Vagina (tissue), 2 donors: ENCODE results near the gene WASF3. TPM values are rescaled to one million over a fixed set of nuclear protein-coding genes. Genes with fewer than 3 reads are reported as not detected.

Experiments
- DNase-seq, 2 donors: peaks; one replicate each; pipeline ENCODE4 v3.0.0-alpha.2; 2017; ENCODE audit errors: extremely low spot score in 2 of 2
- H3K27ac ChIP-seq: fragments of 200-600 bp; sonication (generic); one replicate; pipeline ENCODE4 v1.5.1; 2019
- H3K27me3 ChIP-seq: fragments of 200-600 bp; sonication (generic); one replicate; pipeline ENCODE4 v1.5.1; 2019
- H3K36me3 ChIP-seq, 2 donors: fragments of 200-600 bp; sonication (generic); one replicate each; pipeline ENCODE4 v1.5.1; 2017 to 2019
- H3K4me1 ChIP-seq: fragments of 200-600 bp; sonication (generic); one replicate; pipeline ENCODE4 v1.5.1; 2019
- H3K4me3 ChIP-seq, 2 donors: fragments of 200-600 bp; sonication (generic); 1 replicate in 1 of 2; 2 replicates in 1 of 2; pipeline ENCODE4 v1.5.1; 2016 to 2019
- H3K9me3 ChIP-seq: fragments of 200-600 bp; sonication (generic); one replicate; pipeline ENCODE4 v1.5.1; 2019
- CTCF ChIP-seq, 3 experiments: fragments of 450-650 bp in 2 of 3; fragments of 200-600 bp in 1 of 3; sonication (generic) in 1 of 3; IDR thresholded peaks; one replicate each; pipeline ENCODE4 v1.5.1; 2017 to 2019; ENCODE audit warnings: antibody characterized with exemption in 3 of 3, mild to moderate bottlenecking in 2 of 3, moderate library complexity in 2 of 3
- POLR2A ChIP-seq, 2 donors: fragments of 450-650 bp; IDR thresholded peaks; one replicate each; pipeline ENCODE4 v1.6.1; 2017; ENCODE audit warnings: antibody characterized with exemption in 2 of 2, mild to moderate bottlenecking in 2 of 2, moderate library complexity in 2 of 2
- POLR2AphosphoS5 ChIP-seq, 2 donors: sonication (generic); formaldehyde crosslinking; IDR thresholded peaks; one replicate each; pipeline ENCODE4 v1.9.0; 2017; ENCODE audit warnings: antibody characterized with exemption in 2 of 2, mild to moderate bottlenecking in 2 of 2, low read depth in 1 of 2; ENCODE audit not compliant: insufficient read depth in 1 of 2
- intact Hi-C: fragments of 100-400 bp; cut with DNase I; formaldehyde crosslinking; loops from one replicate; pipeline ENCODE4 v1.15.1; 2023
- total RNA-seq: library from RNA; depleted of rRNA; stranded (reverse); fragments of >200 nt; gene quantifications from one replicate; pipeline ENCODE4 v1.2.3, GENCODE V29; 2016

The WASF3 gene, protein sequence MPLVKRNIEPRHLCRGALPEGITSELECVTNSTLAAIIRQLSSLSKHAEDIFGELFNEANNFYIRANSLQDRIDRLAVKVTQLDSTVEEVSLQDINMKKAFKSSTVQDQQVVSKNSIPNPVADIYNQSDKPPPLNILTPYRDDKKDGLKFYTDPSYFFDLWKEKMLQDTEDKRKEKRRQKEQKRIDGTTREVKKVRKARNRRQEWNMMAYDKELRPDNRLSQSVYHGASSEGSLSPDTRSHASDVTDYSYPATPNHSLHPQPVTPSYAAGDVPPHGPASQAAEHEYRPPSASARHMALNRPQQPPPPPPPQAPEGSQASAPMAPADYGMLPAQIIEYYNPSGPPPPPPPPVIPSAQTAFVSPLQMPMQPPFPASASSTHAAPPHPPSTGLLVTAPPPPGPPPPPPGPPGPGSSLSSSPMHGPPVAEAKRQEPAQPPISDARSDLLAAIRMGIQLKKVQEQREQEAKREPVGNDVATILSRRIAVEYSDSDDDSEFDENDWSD
- 20.4 TPM for total RNA-seq

DNA sequence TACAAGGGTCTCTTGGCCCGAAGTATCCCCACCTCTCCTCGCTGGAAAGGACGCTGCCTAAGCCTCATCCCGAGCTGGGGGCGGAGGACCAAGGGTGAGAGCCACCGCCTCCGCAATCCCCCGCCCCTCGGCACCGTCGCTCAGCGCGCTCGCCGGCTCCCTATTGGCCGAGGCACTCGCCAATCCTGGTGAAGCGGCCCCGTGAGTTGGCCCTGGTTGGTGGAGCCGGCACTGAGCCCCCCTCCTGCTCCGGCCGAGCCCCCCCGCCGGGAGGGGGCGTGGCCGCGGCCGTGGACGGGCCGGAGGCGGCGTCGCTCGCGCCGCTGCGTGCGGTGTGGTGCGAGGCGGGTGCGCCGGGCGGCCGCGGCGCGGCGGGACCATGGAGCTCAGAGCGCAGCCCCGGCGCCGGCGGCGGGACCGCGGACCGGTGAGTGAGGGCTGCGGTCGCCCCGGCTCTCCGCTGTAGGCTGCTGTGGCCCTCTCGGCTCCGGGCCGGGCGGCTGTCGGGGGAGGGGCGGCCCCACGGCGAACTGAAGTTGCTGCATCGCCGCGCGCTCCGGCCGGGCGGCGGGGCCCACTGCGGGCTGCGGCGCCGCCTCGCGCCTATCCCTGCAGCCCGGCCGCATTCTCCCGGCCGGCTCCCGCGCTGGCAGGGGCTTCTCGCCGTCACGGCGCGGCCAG, at the start of gene WASF3:
WASF3 (plus strand) TSS at position 291 of the 681 bp plus-strand sequence. CDS start 84,588 bp downstream, outside the sequence.
- Histone ChIP-seq H3K9me3 (no peaks in the 10 kb centered on the region), H3K27ac (peak within 1 kb of the TSS; percentile 34), H3K4me1 (peaks cover 10% of the 10 kb centered on the region), H3K27me3 (no peaks in the 10 kb centered on the region), H3K4me3 (peak within 1 kb of the TSS; percentile 64 to 96), H3K36me3 (no peaks in the 10 kb centered on the region)
- no peak for TF ChIP-seq CTCF (IDR thresholded peaks at IDR 0.05)
- TF ChIP-seq POLR2AphosphoS5 (IDR thresholded peaks at IDR 0.05; ENCODE audit: insufficient read depth in 1 of 2, low read depth in 1 of 2): peak in 1 of 2 donors; percentile 33
- TF ChIP-seq POLR2A (IDR thresholded peaks at IDR 0.05): peak in 1 of 2 donors; percentile 61
- intact Hi-C loops: loop anchor here (5.0 kb wide), 1 partner anchor 335 kb away; the partner anchor contains the start of gene RNF6
- peak in 1 of 2 donors; percentile 93 for DNase-seq

- H3K9me3 ChIP-seq: no peaks in the 10 kb centered on the region
- no peaks in the 10 kb centered on the region for H3K27me3 ChIP-seq
- H3K36me3 ChIP-seq: no peaks in the 10 kb centered on the region
- TF ChIP-seq POLR2A (IDR thresholded peaks at IDR 0.05) (no peak), POLR2AphosphoS5 (IDR thresholded peaks at IDR 0.05; ENCODE audit: insufficient read depth in 1 of 2, low read depth in 1 of 2) (peak; percentile 17 to 19)
- H3K4me1 ChIP-seq: no peaks in the 10 kb centered on the region
- H3K27ac ChIP-seq: no peak overlapping the region
- H3K4me3 ChIP-seq: no peak overlapping the region
- intact Hi-C loops: loop anchor here (10.0 kb wide), 1 partner anchor 324 kb away; no protein-coding TSS in a partner anchor
- DNase-seq: peak in 1 of 2 donors; percentile 95
These were observed 48.6 kb upstream of the WASF3 start for GRCh38 chr13:26508885-26509284.

GRCh38 chr13:26509491-26509890, 48.0 kb upstream of the WASF3 start:
- Histone ChIP-seq H3K4me1 (no peaks in the 10 kb centered on the region), H3K27ac (peak overlapping the region; percentile 33), H3K4me3 (no peak overlapping the region), H3K27me3 (no peaks in the 10 kb centered on the region), H3K9me3 (no peaks in the 10 kb centered on the region), H3K36me3 (no peaks in the 10 kb centered on the region)
- intact Hi-C loops: loop anchor here (10.0 kb wide), 1 partner anchor 325 kb away; no protein-coding TSS in a partner anchor
- TF ChIP-seq CTCF (IDR thresholded peaks at IDR 0.05) (no peak), POLR2A (IDR thresholded peaks at IDR 0.05) (no peak), POLR2AphosphoS5 (IDR thresholded peaks at IDR 0.05; ENCODE audit: insufficient read depth in 1 of 2, low read depth in 1 of 2) (no peak)
- DNase-seq: no peak

DNA sequence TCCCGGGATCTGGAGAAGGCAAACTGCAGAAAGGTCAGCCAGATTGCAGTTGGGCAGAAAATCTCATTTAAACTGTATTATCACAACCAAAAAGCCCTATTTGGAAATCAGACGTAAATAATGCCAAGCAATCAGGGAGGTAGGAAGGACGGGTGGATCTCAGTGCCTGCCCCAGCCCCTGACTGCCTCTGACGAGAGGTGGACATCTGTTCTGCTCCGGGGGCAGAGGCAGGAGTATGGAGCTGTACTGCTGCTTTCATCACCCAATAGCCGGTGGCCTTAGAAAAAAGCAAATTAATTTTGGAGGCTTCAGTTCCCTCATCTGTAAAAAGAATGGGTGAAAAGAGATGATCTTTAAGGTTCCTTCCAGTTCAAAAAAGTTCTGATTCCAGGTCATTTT, 43.6 kb upstream of the WASF3 start:
- Histone ChIP-seq H3K27ac (no peak overlapping the region), H3K36me3 (no peaks in the 10 kb centered on the region), H3K27me3 (no peaks in the 10 kb centered on the region), H3K9me3 (no peaks in the 10 kb centered on the region), H3K4me1 (no peaks in the 10 kb centered on the region), H3K4me3 (no peak overlapping the region)
- intact Hi-C loops: no loop called here
- DNase-seq: no peak
- TF ChIP-seq POLR2A (IDR thresholded peaks at IDR 0.05) (no peak), CTCF (IDR thresholded peaks at IDR 0.05) (no peak), POLR2AphosphoS5 (IDR thresholded peaks at IDR 0.05; ENCODE audit: insufficient read depth in 1 of 2, low read depth in 1 of 2) (no peak)

- no peak for TF ChIP-seq POLR2A (IDR thresholded peaks at IDR 0.05)
- no peak for TF ChIP-seq CTCF (IDR thresholded peaks at IDR 0.05)
- no peak for TF ChIP-seq POLR2AphosphoS5 (IDR thresholded peaks at IDR 0.05; ENCODE audit: insufficient read depth in 1 of 2, low read depth in 1 of 2)
- H3K36me3 ChIP-seq: no peaks in the 10 kb centered on the region
- H3K4me1 ChIP-seq: no peaks in the 10 kb centered on the region
- intact Hi-C loops: no loop called here
- no peaks in the 10 kb centered on the region for H3K27me3 ChIP-seq
- no peaks in the 10 kb centered on the region for H3K9me3 ChIP-seq
- no peak overlapping the region for H3K4me3 ChIP-seq
- no peak for DNase-seq
- H3K27ac ChIP-seq: no peak overlapping the region
These were observed 41.8 kb upstream of the WASF3 start for GRCh38 chr13:26515721-26516120.
